GM12872 (cell line): ENCODE data around the gene TEPSIN.
A peak's percentile ranks its signal among the peaks of the same experiment; 100 is the strongest.

ENCODE experiments used
- CTCF ChIP-seq: IDR thresholded peaks from 3 replicates; pipeline ENCODE4 v1.5.1; 2011; ENCODE audit warnings: low read depth, mild to moderate bottlenecking, low read length, moderate library complexity; ENCODE audit not compliant: insufficient read depth

TEPSIN gene

GRCh38 chr17:81233316-81233715 lies 5.5 kb downstream of the TEPSIN start:
- TF ChIP-seq CTCF = no peak

GRCh38 chr17:81232616-81233241 lies 6.1 kb downstream of the TEPSIN start:
- no peak for TF ChIP-seq CTCF

GRCh38 chr17:81231766-81232581 lies 6.9 kb downstream of the TEPSIN start:
- TF ChIP-seq CTCF = no peak

GRCh38 chr17:81231121-81231645 lies 7.7 kb downstream of the TEPSIN start:
- no peak for TF ChIP-seq CTCF

GRCh38 chr17:81230043-81230820 lies 8.6 kb downstream of the TEPSIN start:
- peak; percentile 73 for TF ChIP-seq CTCF

GRCh38 chr17:81229666-81229920 lies 9.3 kb downstream of the TEPSIN start:
- TF ChIP-seq CTCF = no peak
